HG02610 (cell line): ENCODE results near the gene ATP2B3.
"Not testable (repeated sequence)": the region's sequence is repeated elsewhere in the genome, so short reads cannot be mapped to it uniquely, and the experiment has no call there.

Experiments used
- ATAC-seq: cut with Tn5 transposase; IDR thresholded peaks from one replicate; pipeline ENCODE4 v1.9.1; 2021; ENCODE audit warnings: mild to moderate bottlenecking, moderate library complexity; ENCODE audit not compliant: unreplicated experiment

The ATP2B3 gene

GRCh38 chrX:153592091-153592833 lies 74.8 kb downstream of the ATP2B3 start:
- no peak for ATAC-seq

GRCh38 chrX:153592966-153593688 lies 75.7 kb downstream of the ATP2B3 start:
- no peak for ATAC-seq

- no peak for ATAC-seq
Observed at GRCh38 chrX:153593811-153594500, 76.5 kb downstream of the ATP2B3 start.

GRCh38 chrX:153595387-153595786 lies 77.9 kb downstream of the ATP2B3 start:
- no peak for ATAC-seq

- ATAC-seq: no peak
Observed at GRCh38 chrX:153595859-153596857, 78.7 kb downstream of the ATP2B3 start.

GRCh38 chrX:153596981-153597750 lies 79.7 kb downstream of the ATP2B3 start:
- no peak for ATAC-seq

- peak; percentile 52 for ATAC-seq
Observed at GRCh38 chrX:153598541-153599191, 81.2 kb downstream of the ATP2B3 start, which contains the start of gene CCNQ. Gene CCNQ (minus strand): TSS chrX:153599139. CDS start chrX:153599073, 66 bp downstream.

- peak; percentile 84 for ATAC-seq
Observed at GRCh38 chrX:153599192-153600031, 82.0 kb downstream of the ATP2B3 start.

GRCh38 chrX:153600032-153600373 lies 82.6 kb downstream of the ATP2B3 start:
- ATAC-seq: no peak

- no peak for ATAC-seq
Observed at GRCh38 chrX:153600921-153601320, 83.5 kb downstream of the ATP2B3 start.

GRCh38 chrX:153601511-153602110 lies 84.2 kb downstream of the ATP2B3 start:
- ATAC-seq: no peak

- ATAC-seq: no peak
Observed at GRCh38 chrX:153602601-153603000, 85.2 kb downstream of the ATP2B3 start.

- ATAC-seq: no peak
Observed at GRCh38 chrX:153603131-153603656, 85.8 kb downstream of the ATP2B3 start.

- not testable (repeated sequence) for ATAC-seq
Observed at GRCh38 chrX:153604666-153605380, 87.4 kb downstream of the ATP2B3 start.

GRCh38 chrX:153606503-153606902 lies 89.1 kb downstream of the ATP2B3 start:
- no peak for ATAC-seq

GRCh38 chrX:153608376-153608775 lies 90.9 kb downstream of the ATP2B3 start:
- ATAC-seq: no peak

GRCh38 chrX:153608806-153609205 lies 91.4 kb downstream of the ATP2B3 start:
- ATAC-seq: no peak
